Activated CD8-positive, alpha-beta T cell treated with anti-CD3 and anti-CD28 coated beads for 36 hours (primary cell): ENCODE measurements around the gene GPC5. TPM values are rescaled to one million over a fixed set of nuclear protein-coding genes. Genes with fewer than 3 reads are reported as not detected.
"Not testable (repeated sequence)": the region's sequence is repeated elsewhere in the genome, so short reads cannot be mapped to it uniquely, and the experiment has no call there.

Experiments used
- ATAC-seq: fragments of 200-7000 bp; cut with Tn5 transposase; one replicate; pipeline ENCODE4 v1.10.0; 2021; ENCODE audit warnings: mild to moderate bottlenecking, moderate library complexity
- CTCF ChIA-PET: fragments of 350-600 bp; sonication (Branson Sonifier 250); formaldehyde crosslinking; loops from one replicate; lab custom pipeline; 2021; ENCODE audit warnings: antibody characterized with exemption; lab: Charles Lee
- POLR2A ChIA-PET: fragments of 350-600 bp; sonication (Branson Sonifier 250); formaldehyde crosslinking; loops from one replicate; lab custom pipeline; 2021; ENCODE audit warnings: antibody characterized with exemption; lab: Charles Lee
- DNase-seq: peaks from one replicate; pipeline ENCODE4 v3.0.0-alpha.2; 2020
- H3K27ac Mint-ChIP-seq: one replicate; pipeline ENCODE4 v1.8.0; 2021; ENCODE audit warnings: mild to moderate bottlenecking, mixed read lengths
- H3K27me3 Mint-ChIP-seq: one replicate; pipeline ENCODE4 v1.8.0; 2021; ENCODE audit warnings: mixed read lengths
- H3K36me3 Mint-ChIP-seq: one replicate; pipeline ENCODE4 v1.8.0; 2021; ENCODE audit warnings: low read depth, mixed read lengths
- H3K4me1 Mint-ChIP-seq: one replicate; pipeline ENCODE4 v1.8.0; 2021; ENCODE audit warnings: low read depth, mixed read lengths
- H3K4me3 Mint-ChIP-seq: one replicate; pipeline ENCODE4 v1.8.0; 2021; ENCODE audit warnings: mild to moderate bottlenecking, moderate library complexity, mixed read lengths
- H3K9me3 Mint-ChIP-seq: one replicate; pipeline ENCODE4 v1.8.0; 2021; ENCODE audit warnings: mixed read lengths
- CTCF ChIP-seq: fragments of 200-600 bp; IDR thresholded peaks from one replicate; pipeline ENCODE4 v1.8.0; 2022; ENCODE audit warnings: antibody characterized with exemption, mild to moderate bottlenecking
- intact Hi-C: fragments of 100-400 bp; cut with micrococcal nuclease; formaldehyde crosslinking; loops from one replicate; pipeline ENCODE4 v1.10.0; 2022
- total RNA-seq, 2 experiments: library from RNA; stranded (reverse); gene quantifications; one replicate each; pipeline ENCODE4 v1.2.3, GENCODE V29; 2021

GPC5 gene
- total RNA-seq, 2 experiments from 2014 or later, result 0.13 to 0.14 TPM

GRCh38 chr13:91773591-91774227, 375.3 kb downstream of the GPC5 start:
- intact Hi-C loops, result no loop called here
- TF ChIP-seq CTCF, result no peak
- Mint-ChIP-seq H3K27me3 (no peaks in the 10 kb centered on the region), H3K36me3 (no peaks in the 10 kb centered on the region), H3K4me3 (no peak overlapping the region), H3K9me3 (no peaks in the 10 kb centered on the region), H3K27ac (no peak overlapping the region), H3K4me1 (no peaks in the 10 kb centered on the region)
- ChIA-PET CTCF (no interaction called here), POLR2A (no interaction called here)
- no peak for DNase-seq
- ATAC-seq, result no peak

GRCh38 chr13:91774397-91774796, 376.0 kb downstream of the GPC5 start:
- intact Hi-C loops, result no loop called here
- ATAC-seq, result no peak
- Mint-ChIP-seq H3K4me1 (no peaks in the 10 kb centered on the region), H3K9me3 (no peaks in the 10 kb centered on the region), H3K36me3 (no peaks in the 10 kb centered on the region), H3K4me3 (no peak overlapping the region), H3K27ac (no peak overlapping the region), H3K27me3 (no peaks in the 10 kb centered on the region)
- TF ChIP-seq CTCF, result no peak
- POLR2A ChIA-PET, result no interaction called here
- CTCF ChIA-PET, result no interaction called here
- no peak for DNase-seq

GRCh38 chr13:91776611-91777193, 378.3 kb downstream of the GPC5 start:
- DNase-seq (no peak), ATAC-seq (no peak)
- TF ChIP-seq CTCF, result no peak
- no peaks in the 10 kb centered on the region for H3K27me3 Mint-ChIP-seq
- H3K9me3 Mint-ChIP-seq, result no peaks in the 10 kb centered on the region
- intact Hi-C loops, result no loop called here
- no peak overlapping the region for H3K27ac Mint-ChIP-seq
- no peaks in the 10 kb centered on the region for H3K36me3 Mint-ChIP-seq
- no peak overlapping the region for H3K4me3 Mint-ChIP-seq
- H3K4me1 Mint-ChIP-seq, result no peaks in the 10 kb centered on the region
- ChIA-PET CTCF (no interaction called here), POLR2A (no interaction called here)

GRCh38 chr13:91778123-91778522, 379.7 kb downstream of the GPC5 start:
- H3K9me3 Mint-ChIP-seq, result no peaks in the 10 kb centered on the region
- no peaks in the 10 kb centered on the region for H3K36me3 Mint-ChIP-seq
- POLR2A ChIA-PET, result no interaction called here

GRCh38 chr13:91781982-91782691, 383.7 kb downstream of the GPC5 start:
- CTCF ChIA-PET, POLR2A ChIA-PET, H3K4me1 Mint-ChIP-seq: not testable (repeated sequence)

More at GRCh38 chr13:91778123-91778522, 379.7 kb downstream of the GPC5 start:
- intact Hi-C loops, result no loop called here
- Mint-ChIP-seq H3K27ac (no peak overlapping the region), H3K27me3 (no peaks in the 10 kb centered on the region), H3K4me1 (no peaks in the 10 kb centered on the region), H3K4me3 (no peak overlapping the region)
- TF ChIP-seq CTCF, result no peak
- ATAC-seq (no peak), DNase-seq (no peak)
- CTCF ChIA-PET, result no interaction called here

More at GRCh38 chr13:91781982-91782691, 383.7 kb downstream of the GPC5 start:
- H3K27ac Mint-ChIP-seq, ATAC-seq, DNase-seq, H3K4me3 Mint-ChIP-seq, H3K36me3 Mint-ChIP-seq, H3K9me3 Mint-ChIP-seq, H3K27me3 Mint-ChIP-seq, intact Hi-C loops: not testable (repeated sequence)
